Large intestine (tissue), 3 donors: Measurements from ENCODE around the gene SLC6A12. TPM values are rescaled to one million over a fixed set of nuclear protein-coding genes. Genes with fewer than 3 reads are reported as not detected.
"Not testable (repeated sequence)": the region's sequence is repeated elsewhere in the genome, so short reads cannot be mapped to it uniquely, and the experiment has no call there.

Experiments used
- DNase-seq, 2 donors: peaks; one replicate each; pipeline versions ENCODE4 v3.0.0 to v3.0.0-alpha.2; 2013
- H3K27ac ChIP-seq: one replicate; pipeline ENCODE4 v1.5.1; 2013; ENCODE audit warnings: low read length
- H3K27me3 ChIP-seq: 2 replicates; pipeline ENCODE4 v1.6.1; 2013; ENCODE audit warnings: low read length; ENCODE audit not compliant: control insufficient read depth, insufficient read depth
- H3K36me3 ChIP-seq: 2 replicates; pipeline ENCODE4 v1.6.1; 2013; ENCODE audit warnings: low read length; ENCODE audit not compliant: control insufficient read depth, insufficient read depth
- H3K4me1 ChIP-seq: one replicate; pipeline ENCODE4 v1.6.1; 2013; ENCODE audit warnings: low read length; ENCODE audit not compliant: control insufficient read depth, insufficient read depth
- H3K4me3 ChIP-seq: one replicate; pipeline ENCODE4 v1.5.1; 2013; ENCODE audit warnings: low read length
- H3K9me3 ChIP-seq: one replicate; pipeline ENCODE4 v1.6.1; 2013; ENCODE audit warnings: mild to moderate bottlenecking, low read depth, low read length, moderate library complexity; ENCODE audit not compliant: control insufficient read depth
- WGBS: methylation state at CpG from one replicate; pipeline ENCODE4 v1.1.5; 2013; ENCODE audit warnings: low lambda C conversion rate; ENCODE audit not compliant: insufficient coverage; 5-methylcytosine and 5-hydroxymethylcytosine counted together
- polyA plus RNA-seq: library from polyadenylated mRNA; unstranded; fragments of 120-200 nt; gene quantifications from one replicate; pipeline ENCODE4 v1.2.1, GENCODE V29; 2013

SLC6A12 gene
- polyA plus RNA-seq, 1 donor, result 0.27 TPM

- Histone ChIP-seq H3K36me3 (no peaks in the 10 kb centered on the region), H3K27ac (no peak overlapping the region), H3K4me1 (peaks cover 6% of the 10 kb centered on the region), H3K9me3 (peaks cover 3% of the 10 kb centered on the region), H3K4me3 (no peak overlapping the region), H3K27me3 (peaks cover 9% of the 10 kb centered on the region)
- no peak for DNase-seq
- WGBS, result no CpG with 5 or more reads among the region's 5 CpGs
Measured at GRCh38 chr12:218221-218620, 4.3 kb upstream of the SLC6A12 start.

- WGBS, result 97% methylated on average over 5 of the region's 6 CpGs
- not testable (repeated sequence) for H3K4me3 ChIP-seq, DNase-seq, H3K4me1 ChIP-seq, H3K27ac ChIP-seq, H3K9me3 ChIP-seq, H3K36me3 ChIP-seq
- H3K27me3 ChIP-seq, result peaks cover 20% of the 10 kb centered on the region
Measured at GRCh38 chr12:217029-217428, 3.1 kb upstream of the SLC6A12 start.

DNA sequence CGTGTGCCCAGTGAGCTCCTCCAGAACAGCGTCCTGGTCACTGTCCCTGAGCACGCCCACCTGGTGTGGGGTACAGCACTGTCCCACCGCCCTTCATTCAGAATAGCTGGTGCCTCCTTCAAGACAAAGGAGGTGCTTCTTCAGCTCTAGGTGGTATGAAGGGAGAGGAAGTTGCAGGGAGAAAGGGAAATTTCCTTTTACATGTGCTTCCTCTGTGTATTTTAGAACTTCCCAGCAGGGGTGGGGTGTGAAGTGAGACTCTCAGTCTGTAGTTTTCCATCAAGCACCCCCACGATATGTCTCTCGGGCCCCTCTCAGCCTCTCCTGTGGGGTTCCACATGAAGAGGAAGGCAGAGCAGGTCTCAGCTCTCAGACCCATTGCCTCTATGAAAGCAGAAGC is 1.2 kb upstream of the SLC6A12 start:
- WGBS, result no CpG with 5 or more reads among the region's 6 CpGs
- DNase-seq, result no peak
- H3K27me3 ChIP-seq, result peaks cover 32% of the 10 kb centered on the region
- peaks cover 6% of the 10 kb centered on the region for H3K4me1 ChIP-seq
- no peak overlapping the region for H3K4me3 ChIP-seq
- H3K9me3 ChIP-seq, result peaks cover 3% of the 10 kb centered on the region
- H3K27ac ChIP-seq, result no peak overlapping the region
- H3K36me3 ChIP-seq, result no peaks in the 10 kb centered on the region

- H3K4me3 ChIP-seq, result no peak overlapping the region
- no peak for DNase-seq
- WGBS, result no CpG with 5 or more reads among the region's 12 CpGs
- H3K4me1 ChIP-seq, result peaks cover 6% of the 10 kb centered on the region
- H3K36me3 ChIP-seq, result no peaks in the 10 kb centered on the region
- H3K27ac ChIP-seq, result no peak overlapping the region
- H3K9me3 ChIP-seq, result no peaks in the 10 kb centered on the region
- H3K27me3 ChIP-seq, result peaks cover 37% of the 10 kb centered on the region
Measured at GRCh38 chr12:213527-213932, 427 bp downstream of the SLC6A12 start.

GRCh38 chr12:212715-213526 is 1.0 kb downstream of the SLC6A12 start:
- WGBS, result no CpG with 5 or more reads among the region's 22 CpGs
- H3K36me3 ChIP-seq, result no peaks in the 10 kb centered on the region
- no peak overlapping the region for H3K4me3 ChIP-seq
- H3K27me3 ChIP-seq, result peaks cover 37% of the 10 kb centered on the region
- H3K4me1 ChIP-seq, result peaks cover 6% of the 10 kb centered on the region
- DNase-seq, result no peak
- H3K9me3 ChIP-seq, result no peaks in the 10 kb centered on the region
- no peak overlapping the region for H3K27ac ChIP-seq

- peaks cover 6% of the 10 kb centered on the region for H3K4me1 ChIP-seq
- H3K36me3 ChIP-seq, result no peaks in the 10 kb centered on the region
- no peak for DNase-seq
- no peak overlapping the region for H3K4me3 ChIP-seq
- H3K9me3 ChIP-seq, result no peaks in the 10 kb centered on the region
- peaks cover 37% of the 10 kb centered on the region for H3K27me3 ChIP-seq
- no peak overlapping the region for H3K27ac ChIP-seq
- 91% methylated on average over 6 of the region's 8 CpGs for WGBS
Measured at GRCh38 chr12:212415-212714, 1.6 kb downstream of the SLC6A12 start.

DNA sequence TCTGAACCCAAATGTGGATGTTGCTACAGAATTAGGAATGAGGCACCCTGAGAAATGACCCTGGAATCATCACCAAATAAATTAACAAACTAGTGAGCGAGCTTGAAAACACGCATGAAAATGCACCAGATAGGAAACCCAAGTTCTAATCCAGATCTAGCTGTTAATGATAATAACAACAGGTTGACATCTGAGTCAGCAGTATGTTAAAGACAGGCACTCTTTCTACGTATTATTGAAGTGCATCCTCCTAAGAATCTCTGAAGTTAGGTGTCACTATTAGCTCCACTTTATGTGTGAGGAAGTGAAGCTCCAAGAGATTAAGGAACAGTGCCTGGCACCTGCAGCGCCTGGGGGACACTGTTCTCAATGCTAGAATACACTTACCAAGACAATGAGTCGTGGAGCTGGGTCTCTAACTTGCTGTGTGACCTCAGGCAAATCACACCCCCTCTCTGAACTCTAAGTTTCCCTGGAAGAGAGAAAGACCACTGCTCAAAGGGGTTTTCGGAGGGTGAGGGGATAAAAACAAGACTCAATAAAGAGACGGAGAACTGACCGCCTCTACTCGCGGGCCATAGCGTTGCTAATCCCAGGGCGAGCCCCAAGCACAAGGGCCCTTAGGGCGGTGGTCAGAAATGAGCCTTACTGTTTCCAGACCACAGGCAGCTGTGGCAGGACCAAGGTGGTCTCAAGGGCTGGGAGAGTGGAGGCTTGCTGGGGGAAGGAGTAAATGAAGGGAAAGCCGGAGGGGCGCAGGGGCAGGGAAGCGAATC is 2.1 kb downstream of the SLC6A12 start:
- H3K27ac ChIP-seq, result no peak overlapping the region
- H3K27me3 ChIP-seq, result peaks cover 37% of the 10 kb centered on the region
- no peaks in the 10 kb centered on the region for H3K36me3 ChIP-seq
- no peak overlapping the region for H3K4me3 ChIP-seq
- H3K9me3 ChIP-seq, result no peaks in the 10 kb centered on the region
- no peak for DNase-seq
- H3K4me1 ChIP-seq, result peaks cover 6% of the 10 kb centered on the region
- WGBS, result 100% methylated on average over 2 of the region's 16 CpGs

GRCh38 chr12:211142-211465 is 2.9 kb downstream of the SLC6A12 start:
- H3K9me3 ChIP-seq, result no peaks in the 10 kb centered on the region
- no peak overlapping the region for H3K27ac ChIP-seq
- H3K4me3 ChIP-seq, result no peak overlapping the region
- no CpG with 5 or more reads among the region's 3 CpGs for WGBS
- DNase-seq, result no peak
- peaks cover 38% of the 10 kb centered on the region for H3K27me3 ChIP-seq
- peaks cover 6% of the 10 kb centered on the region for H3K4me1 ChIP-seq
- no peaks in the 10 kb centered on the region for H3K36me3 ChIP-seq

DNA sequence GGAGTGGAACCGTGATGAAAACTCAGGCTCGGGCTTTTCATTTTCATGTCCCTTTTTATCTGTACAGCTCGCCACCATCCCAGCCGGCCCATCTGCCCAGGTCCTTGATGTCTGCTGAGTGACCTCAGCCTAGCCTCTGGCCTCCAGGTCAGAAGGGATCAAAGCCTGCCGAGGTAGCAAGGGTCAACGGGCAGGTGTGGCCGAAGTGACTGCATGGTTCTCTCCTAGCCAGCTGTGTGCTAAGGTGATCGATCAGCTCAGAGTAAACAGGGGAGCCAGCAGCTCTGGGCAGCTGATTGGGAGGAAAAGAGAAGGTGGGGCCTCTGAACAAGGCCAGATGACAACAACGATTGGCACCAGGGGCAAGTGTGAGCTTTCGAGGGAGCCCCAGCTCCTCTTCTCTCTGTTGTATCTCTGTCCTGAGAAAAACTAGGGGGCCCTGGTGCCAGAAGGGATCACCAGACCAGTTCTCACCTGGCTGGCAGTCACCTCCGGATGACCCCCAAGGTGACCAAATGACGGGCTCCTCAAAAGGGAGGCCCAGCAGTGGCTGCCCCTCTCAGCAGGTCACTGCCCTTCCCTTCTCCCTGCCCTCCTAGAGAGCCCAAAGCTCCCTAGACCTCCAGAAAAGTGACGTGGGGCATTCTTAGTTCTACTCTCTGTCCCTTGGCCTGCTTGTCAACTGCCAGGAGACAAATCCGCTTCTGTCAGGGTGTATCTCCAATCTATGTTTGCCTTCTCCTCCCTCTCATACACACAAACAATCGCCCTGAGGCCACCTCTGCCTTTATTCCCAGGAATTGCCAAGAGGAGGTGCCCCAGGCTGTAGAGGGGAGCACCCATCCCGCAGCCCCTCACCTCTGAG is 3.4 kb downstream of the SLC6A12 start:
- H3K4me3 ChIP-seq, result no peak overlapping the region
- H3K27me3 ChIP-seq, result peaks cover 38% of the 10 kb centered on the region

DNA sequence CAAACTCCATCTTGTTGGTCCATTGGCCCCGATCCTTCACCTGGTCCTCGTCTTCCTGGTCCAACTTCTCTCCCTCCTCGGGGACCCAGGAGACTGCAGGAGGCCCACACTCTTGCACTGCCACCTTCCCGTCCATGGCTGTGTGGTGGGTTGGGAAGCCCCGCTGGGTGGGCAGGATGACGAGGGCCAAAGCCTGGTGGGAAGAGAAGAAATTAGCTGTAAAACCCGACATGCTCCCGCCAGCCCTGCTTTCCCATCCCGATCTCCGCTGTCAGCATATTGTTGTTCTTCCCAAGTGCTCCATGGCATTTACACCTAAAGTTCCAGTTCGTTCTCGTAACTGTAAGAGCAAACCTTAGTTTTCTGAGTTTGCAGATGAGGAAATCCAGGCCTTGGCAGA is 4.1 kb downstream of the SLC6A12 start:
- H3K27ac ChIP-seq, result no peak overlapping the region
- no peak overlapping the region for H3K4me3 ChIP-seq
- H3K9me3 ChIP-seq, result no peaks in the 10 kb centered on the region
- no CpG with 5 or more reads among the region's 12 CpGs for WGBS
- DNase-seq, result no peak
- H3K4me1 ChIP-seq, result peaks cover 6% of the 10 kb centered on the region
- peaks cover 44% of the 10 kb centered on the region for H3K27me3 ChIP-seq
- H3K36me3 ChIP-seq, result no peaks in the 10 kb centered on the region

More for the DNA sequence above, 3.4 kb downstream of the SLC6A12 start:
- Histone ChIP-seq H3K36me3 (no peaks in the 10 kb centered on the region), H3K9me3 (no peaks in the 10 kb centered on the region), H3K4me1 (peaks cover 6% of the 10 kb centered on the region), H3K27ac (no peak overlapping the region)
- WGBS, result 13% methylated on average over 1 of the region's 16 CpGs
- DNase-seq, result no peak
